Aorta (tissue), 5 donors: ENCODE results near the gene SGTA. TPM values are rescaled to one million over a fixed set of nuclear protein-coding genes. Genes with fewer than 3 reads are reported as not detected.

ENCODE experiments used
- ATAC-seq: fragments of 200-7000 bp; cut with Tn5 transposase; one replicate; pipeline ENCODE4 v1.9.1; 2022; ENCODE audit warnings: moderate library complexity; ENCODE audit not compliant: low FRiP score
- DNase-seq, 2 donors: peaks; one replicate each; pipeline ENCODE4 v3.0.0-alpha.2; 2020
- H3K27ac ChIP-seq, 2 donors: one replicate each; pipeline ENCODE4 v1.5.1; 2013; ENCODE audit warnings: low read length in 2 of 2, mild to moderate bottlenecking in 2 of 2, moderate library complexity in 2 of 2, control low read depth in 1 of 2, inconsistent platforms in 1 of 2, low read depth in 1 of 2
- H3K27me3 ChIP-seq, 2 donors: one replicate each; pipeline ENCODE4 v1.6.1; 2013; ENCODE audit warnings: control low read depth in 1 of 2, low read length in 1 of 2, mild to moderate bottlenecking in 1 of 2, moderate library complexity in 1 of 2; ENCODE audit not compliant: insufficient read depth in 2 of 2, control insufficient read depth in 1 of 2
- H3K36me3 ChIP-seq, 2 donors: one replicate each; pipeline ENCODE4 v1.6.1; 2013; ENCODE audit warnings: control low read depth in 1 of 2, low read length in 1 of 2, mild to moderate bottlenecking in 1 of 2; ENCODE audit not compliant: insufficient read depth in 2 of 2, control insufficient read depth in 1 of 2
- H3K4me1 ChIP-seq, 2 donors: one replicate each; pipeline ENCODE4 v1.6.1; 2013; ENCODE audit warnings: low read length in 2 of 2, control low read depth in 1 of 2, mild to moderate bottlenecking in 1 of 2, moderate library complexity in 1 of 2; ENCODE audit not compliant: insufficient read depth in 2 of 2, control insufficient read depth in 1 of 2
- H3K4me3 ChIP-seq, 2 donors: one replicate each; pipeline ENCODE4 v1.5.1; 2013; ENCODE audit warnings: low read length in 2 of 2, control low read depth in 1 of 2, mild to moderate bottlenecking in 1 of 2
- H3K9me3 ChIP-seq: one replicate; pipeline ENCODE4 v1.6.1; 2013; ENCODE audit warnings: mild to moderate bottlenecking, low read length; ENCODE audit not compliant: control insufficient read depth
- WGBS, 2 donors: extraction: QIAGEN DNeasy Blood & Tissue Kit; methylation state at CpG; one replicate each; pipeline ENCODE4 v1.1.7; 2013; 5-methylcytosine and 5-hydroxymethylcytosine counted together
- intact Hi-C, 2 donors: fragments of 100-400 bp; cut with DNase I; formaldehyde crosslinking; loops; one replicate each; pipeline versions ENCODE4 v1.14.2 to v1.15.0; 2022
- polyA plus RNA-seq, 2 donors: library from polyadenylated mRNA; stranded (reverse); fragments of 200-250 nt; gene quantifications; one replicate each; pipeline ENCODE4 v1.2.3, GENCODE V29; 2013
- total RNA-seq, 2 donors: library from RNA; stranded (reverse); fragmentation: NEBNext Ultra II Directional; extraction: Animal tissue kit (Norgen Biotek cat#: 25700); gene quantifications; one replicate each; pipeline ENCODE4 v1.2.1, GENCODE V29; 2021
- donor health status: healthy with polysubstance abuse.
- donor health status: Bipolar disorder and iron deficiency.
- donor health status: DM: no; HTN: no; CAD: no.
- donor health status: DM: no; HTN: no; CAD: no.
- donor health status: DM: yes; HTN: yes; CAD: no.

The SGTA gene
- total and polyA plus RNA-seq, 4 donors: 30.6 to 55.1 (median 32.2) TPM

DNA sequence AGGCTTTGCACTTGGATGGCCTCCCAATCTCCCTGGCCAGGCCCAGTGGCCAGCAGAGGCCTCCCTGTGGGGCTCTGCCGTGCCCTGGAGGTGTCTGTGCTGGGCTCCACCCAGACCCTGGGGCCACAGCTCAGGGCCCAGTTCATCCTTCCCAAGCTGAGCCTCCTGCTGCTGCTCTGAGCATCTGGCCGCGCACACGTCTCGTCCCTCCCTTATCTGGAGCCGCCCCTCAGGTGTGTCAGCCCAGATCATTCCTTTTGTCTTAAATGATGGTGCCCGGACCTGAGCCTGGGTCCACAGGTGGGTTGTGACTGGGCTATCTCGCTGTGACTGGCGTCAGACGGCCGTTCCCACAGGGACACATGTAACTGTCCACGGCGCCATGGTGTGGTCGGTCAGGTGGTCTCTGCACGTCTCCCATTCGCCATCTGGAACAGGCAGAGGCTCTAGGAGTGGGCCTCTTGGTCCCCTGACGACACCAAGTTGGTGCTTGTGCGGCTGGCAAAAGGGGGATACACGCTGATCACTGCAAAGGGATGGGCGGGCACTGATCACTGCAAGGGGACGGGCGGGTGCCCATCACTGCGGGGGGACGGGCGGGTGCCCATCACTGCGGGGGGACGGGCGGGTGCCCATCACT lies 22.3 kb upstream of the SGTA start:
- ATAC-seq: no peak
- no peak for DNase-seq
- Histone ChIP-seq H3K9me3 (no peaks in the 10 kb centered on the region), H3K27ac (no peak overlapping the region), H3K27me3 (no peaks in the 10 kb centered on the region), H3K36me3 (no peaks in the 10 kb centered on the region), H3K4me1 (no peaks in the 10 kb centered on the region), H3K4me3 (no peak overlapping the region)
- intact Hi-C loops: no loop called here
- WGBS, 2 donors: 96 to 98% methylated on average over 23 to 28 of the region's 28 CpGs

DNA sequence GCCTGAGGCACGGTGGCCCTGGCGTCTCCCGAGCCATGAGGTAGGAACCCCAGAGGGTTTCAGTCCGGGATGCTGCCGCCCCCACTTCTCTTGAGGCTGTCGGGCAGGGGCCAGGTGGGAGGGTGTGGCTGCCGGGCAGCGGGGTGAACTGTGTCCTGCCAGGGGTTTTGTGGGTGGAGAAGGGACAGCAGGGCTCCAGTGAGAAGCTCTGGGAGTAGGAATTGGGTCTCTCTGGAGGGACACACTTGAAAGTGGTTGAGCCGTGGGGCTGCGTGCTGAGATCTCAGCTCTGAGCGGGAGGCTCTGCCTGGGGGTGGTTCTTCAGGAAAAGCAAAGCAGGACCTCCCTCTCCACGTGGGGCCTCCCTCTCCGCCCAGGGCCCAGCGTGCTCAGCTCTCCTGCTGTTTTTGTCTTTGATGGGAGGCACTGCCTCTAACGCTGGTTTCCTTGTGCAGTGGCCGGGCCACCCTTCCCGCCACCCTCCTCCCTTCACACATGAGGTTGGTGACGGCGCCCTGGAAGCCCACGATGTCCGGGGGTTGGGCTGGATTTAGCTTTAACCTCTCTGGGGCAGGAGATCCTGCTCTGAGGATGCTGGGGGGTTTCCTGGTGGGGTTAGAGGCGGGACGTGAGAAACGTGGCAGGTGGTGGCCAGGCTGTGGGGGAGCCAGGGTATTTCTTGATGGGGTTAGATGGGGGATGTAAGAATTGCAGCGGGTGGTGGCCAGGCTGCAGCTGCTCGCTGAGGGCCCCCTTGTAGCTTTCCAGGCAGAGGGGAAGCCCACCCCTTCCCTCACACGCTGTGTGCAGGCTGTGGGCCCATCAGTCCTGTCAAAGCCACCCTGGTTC lies 21.3 kb upstream of the SGTA start:
- intact Hi-C loops: no loop called here
- H3K4me3 ChIP-seq: no peak overlapping the region
- no peak for DNase-seq
- no peak for ATAC-seq
- no peaks in the 10 kb centered on the region for H3K27me3 ChIP-seq
- H3K36me3 ChIP-seq: no peaks in the 10 kb centered on the region
- H3K4me1 ChIP-seq: no peaks in the 10 kb centered on the region
- 91 to 92% methylated on average over 26 to 27 of the region's 27 CpGs for WGBS, 2 donors
- no peaks in the 10 kb centered on the region for H3K9me3 ChIP-seq
- no peak overlapping the region for H3K27ac ChIP-seq

DNA sequence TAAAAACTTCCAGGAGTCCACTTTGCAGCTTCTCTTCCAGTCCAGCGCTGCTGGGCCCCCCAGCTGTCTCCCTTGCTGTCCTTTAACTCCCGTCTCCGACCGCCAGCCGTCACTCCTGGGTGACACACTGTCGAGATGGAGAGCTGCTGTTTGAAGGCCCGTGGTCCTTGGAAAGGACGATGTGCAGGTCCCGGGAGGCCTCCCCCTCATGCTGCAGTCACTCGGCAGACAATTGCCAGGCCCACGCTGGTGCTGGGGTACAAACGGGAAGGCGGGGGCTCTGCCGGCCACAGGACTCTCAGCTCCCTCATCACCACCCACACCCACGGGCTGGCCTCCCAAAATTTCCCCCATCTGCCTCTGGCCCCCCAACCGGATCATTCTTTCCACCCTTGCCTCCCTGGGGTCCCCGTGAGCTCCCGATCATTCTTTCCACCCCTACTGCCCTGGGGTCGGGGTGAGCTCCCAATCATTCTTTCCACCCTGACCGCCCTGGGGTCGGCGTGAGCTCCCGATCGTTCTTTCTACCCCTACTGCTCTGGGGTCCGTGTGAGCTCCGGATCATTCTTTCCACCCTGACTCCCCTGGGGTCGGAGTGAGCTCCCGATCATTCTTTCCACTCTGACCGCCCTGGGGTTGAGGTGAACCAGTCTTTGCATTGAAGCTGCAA lies 20.5 kb upstream of the SGTA start:
- ATAC-seq (no peak), DNase-seq (no peak)
- H3K4me3 ChIP-seq: no peak overlapping the region
- no peaks in the 10 kb centered on the region for H3K4me1 ChIP-seq
- no peak overlapping the region for H3K27ac ChIP-seq
- H3K36me3 ChIP-seq: no peaks in the 10 kb centered on the region
- WGBS, 2 donors: 91 to 92% methylated on average over 29 of the region's 29 CpGs
- intact Hi-C loops: no loop called here
- no peaks in the 10 kb centered on the region for H3K9me3 ChIP-seq
- no peaks in the 10 kb centered on the region for H3K27me3 ChIP-seq

DNA sequence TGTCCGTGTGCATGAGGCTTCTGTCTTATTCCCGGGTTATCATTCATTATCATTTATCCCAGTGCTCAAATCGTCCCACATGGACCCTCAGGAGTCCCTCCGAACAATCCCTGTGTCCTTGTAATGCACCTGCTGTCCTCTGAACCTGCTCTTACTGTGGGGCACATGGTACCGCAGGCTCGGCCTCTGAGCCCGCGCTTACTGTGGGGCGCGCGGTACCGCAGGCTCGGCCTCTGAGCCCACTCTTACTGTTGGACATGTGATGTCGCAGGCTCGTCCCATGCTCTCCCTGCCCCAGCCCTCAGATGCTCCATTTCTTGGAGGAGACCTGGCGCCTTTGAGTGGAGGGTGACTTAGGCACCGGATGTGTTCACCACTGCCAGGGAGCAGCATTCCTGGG lies 19.8 kb upstream of the SGTA start:
- no peaks in the 10 kb centered on the region for H3K36me3 ChIP-seq
- intact Hi-C loops: no loop called here

DNA sequence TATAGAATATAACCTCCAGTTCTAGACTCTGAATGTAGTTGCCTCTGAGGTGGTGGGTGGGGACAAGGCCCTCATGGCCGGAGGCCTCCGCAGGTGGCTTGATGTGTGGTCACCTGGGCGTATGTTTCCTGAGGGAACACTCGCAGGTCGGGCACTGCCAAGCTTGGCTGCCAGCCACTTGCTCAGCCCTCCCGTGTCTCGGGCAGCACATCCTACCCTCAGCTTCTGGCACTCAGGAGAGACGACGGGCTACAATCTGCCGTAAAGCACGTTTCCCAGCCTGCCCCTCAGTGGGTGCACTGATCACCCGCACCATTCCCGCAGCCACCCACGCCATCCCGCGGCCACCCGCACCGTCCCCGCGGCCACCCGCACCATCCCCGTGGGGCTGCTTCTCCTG lies 17.4 kb upstream of the SGTA start:
- no peaks in the 10 kb centered on the region for H3K9me3 ChIP-seq
- no peak for ATAC-seq
- WGBS, 2 donors: 92% methylated on average over 22 of the region's 22 CpGs
- H3K4me1 ChIP-seq: no peaks in the 10 kb centered on the region
- no peak overlapping the region for H3K27ac ChIP-seq
- H3K36me3 ChIP-seq: no peaks in the 10 kb centered on the region
- DNase-seq: no peak
- no peaks in the 10 kb centered on the region for H3K27me3 ChIP-seq
- intact Hi-C loops: no loop called here
- H3K4me3 ChIP-seq: no peak overlapping the region

More for the DNA sequence above, 19.8 kb upstream of the SGTA start:
- DNase-seq: no peak
- no peak for ATAC-seq
- Histone ChIP-seq H3K4me1 (no peaks in the 10 kb centered on the region), H3K4me3 (no peak overlapping the region), H3K9me3 (no peaks in the 10 kb centered on the region), H3K27me3 (no peaks in the 10 kb centered on the region), H3K27ac (no peak overlapping the region)
- 95 to 97% methylated on average over 17 of the region's 17 CpGs for WGBS, 2 donors

DNA sequence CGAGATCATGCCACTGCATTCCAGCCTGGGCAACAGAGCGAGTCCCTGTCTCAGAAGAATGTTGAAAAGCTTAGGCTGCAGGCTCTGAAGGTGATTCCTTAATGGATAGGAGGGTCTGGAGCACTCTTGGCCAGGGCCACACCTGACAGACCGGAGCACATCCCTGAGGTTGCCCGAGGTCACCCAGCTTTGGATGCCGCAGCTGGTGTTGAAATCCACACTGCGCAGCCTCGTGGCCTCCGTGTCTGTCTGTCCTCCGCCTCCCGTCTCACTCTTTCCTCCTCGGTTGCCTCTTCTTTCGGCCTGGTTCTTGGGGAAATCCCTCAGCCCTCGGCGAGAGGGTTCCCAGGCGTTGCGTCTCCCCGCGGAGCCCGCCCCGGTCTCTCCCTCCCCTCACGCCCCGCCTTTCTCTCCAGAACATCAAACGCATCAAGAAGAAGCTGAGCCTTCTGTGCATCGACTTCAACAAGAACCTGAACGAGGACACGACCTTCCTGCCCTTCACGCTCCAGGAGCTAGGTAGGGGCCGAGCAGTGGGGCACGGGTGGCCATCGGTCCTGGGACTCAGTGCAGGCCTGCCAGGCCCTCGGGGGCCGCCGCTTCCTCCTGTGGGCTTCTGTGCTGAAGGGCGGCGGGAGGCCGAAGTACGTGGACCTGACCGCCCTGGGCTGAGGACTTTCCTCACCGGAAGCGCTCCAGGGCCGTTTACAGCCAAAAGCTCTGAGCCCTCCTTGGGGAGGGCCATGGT lies 16.4 kb upstream of the SGTA start:
- Histone ChIP-seq H3K9me3 (no peaks in the 10 kb centered on the region), H3K36me3 (no peaks in the 10 kb centered on the region), H3K27ac (no peak overlapping the region), H3K4me1 (no peaks in the 10 kb centered on the region), H3K4me3 (no peak overlapping the region), H3K27me3 (no peaks in the 10 kb centered on the region)
- intact Hi-C loops: no loop called here
- no peak for DNase-seq
- ATAC-seq: no peak
- WGBS, 2 donors: 95 to 96% methylated on average over 41 of the region's 41 CpGs

DNA sequence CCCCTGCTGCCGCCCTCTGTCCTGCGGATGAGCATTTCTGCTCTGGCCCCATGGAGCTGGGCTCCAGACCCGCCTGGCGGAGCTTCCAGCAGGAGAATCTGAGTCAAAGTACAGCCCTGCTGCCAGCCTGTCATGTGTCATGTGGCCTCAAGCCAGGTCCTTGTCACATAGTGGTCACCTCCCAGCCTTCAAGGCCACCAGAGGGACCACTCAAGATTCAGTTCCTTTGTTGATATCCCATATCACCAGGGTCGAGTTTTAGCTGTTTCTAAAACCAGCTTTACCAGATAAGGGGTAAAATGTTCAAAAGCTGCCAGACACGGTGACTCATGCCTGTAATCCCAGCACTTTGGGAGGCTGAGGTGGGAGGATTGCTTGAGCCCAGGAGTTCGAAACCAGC lies 15.7 kb upstream of the SGTA start:
- no peaks in the 10 kb centered on the region for H3K4me1 ChIP-seq
- no peak overlapping the region for H3K4me3 ChIP-seq
- no peaks in the 10 kb centered on the region for H3K9me3 ChIP-seq
- intact Hi-C loops: no loop called here
- H3K27me3 ChIP-seq: no peaks in the 10 kb centered on the region
- no peaks in the 10 kb centered on the region for H3K36me3 ChIP-seq
- no peak for ATAC-seq
- no peak overlapping the region for H3K27ac ChIP-seq
- no peak for DNase-seq
- WGBS, 2 donors: 63 to 64% methylated on average over 7 of the region's 7 CpGs

DNA sequence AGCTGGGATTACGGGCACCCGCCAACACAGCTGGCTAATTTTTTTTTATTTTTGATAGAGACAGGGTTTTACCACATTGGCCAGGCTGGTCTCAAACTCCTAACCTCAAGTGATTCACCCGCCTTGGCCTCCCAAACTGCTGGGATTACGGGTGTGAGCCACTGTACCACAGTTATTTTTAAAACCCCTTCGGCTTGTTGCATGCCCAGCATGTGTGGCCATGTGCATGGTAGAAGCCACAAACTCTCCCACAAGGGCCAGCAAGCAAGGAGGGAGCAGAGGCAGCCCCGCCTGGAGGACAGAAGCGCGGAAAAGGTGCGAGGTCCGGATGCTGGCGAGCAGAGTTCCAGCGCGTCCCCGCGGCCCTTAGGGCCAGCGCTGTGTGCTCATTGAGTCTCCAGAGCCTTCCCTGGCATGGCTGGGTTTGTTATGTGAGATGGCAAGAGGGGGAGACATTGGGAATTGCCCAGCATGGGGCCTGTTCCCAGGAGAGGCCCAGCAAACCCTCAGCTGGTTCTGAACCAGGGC lies 15.1 kb upstream of the SGTA start:
- no peak for DNase-seq
- no peaks in the 10 kb centered on the region for H3K4me1 ChIP-seq
- no peaks in the 10 kb centered on the region for H3K9me3 ChIP-seq
- 95 to 96% methylated on average over 16 of the region's 16 CpGs for WGBS, 2 donors
- no peak overlapping the region for H3K27ac ChIP-seq
- no peaks in the 10 kb centered on the region for H3K36me3 ChIP-seq
- H3K4me3 ChIP-seq: no peak overlapping the region
- ATAC-seq: no peak
- no peaks in the 10 kb centered on the region for H3K27me3 ChIP-seq
- intact Hi-C loops: no loop called here
